HG02885 (cell line): ENCODE data around the gene KLF13.

Source experiments
- ATAC-seq: cut with Tn5 transposase; IDR thresholded peaks from one replicate; pipeline ENCODE4 v1.9.1; 2021; ENCODE audit warnings: mild to moderate bottlenecking; ENCODE audit not compliant: unreplicated experiment, poor library complexity

The KLF13 gene

DNA sequence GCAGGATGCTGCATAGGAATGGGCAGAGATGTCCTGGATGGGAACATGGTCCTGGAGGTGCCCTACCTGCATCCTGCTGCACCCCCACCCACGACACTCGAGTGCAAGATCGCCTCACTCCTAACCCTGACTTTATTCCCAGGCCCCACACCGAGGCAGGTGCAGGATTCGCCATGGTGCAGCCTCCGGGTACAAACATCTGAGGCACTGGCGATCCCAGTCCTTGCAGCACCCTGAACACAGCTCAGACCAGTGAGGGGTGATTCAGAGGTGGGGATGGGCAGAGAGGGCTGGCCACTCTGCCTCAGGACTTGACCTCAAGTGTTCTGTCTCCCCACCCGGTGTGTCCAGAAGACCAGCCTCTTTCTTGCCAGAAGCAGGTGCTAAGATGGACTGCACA lies 49.1 kb downstream of the KLF13 start:
- no peak for ATAC-seq

DNA sequence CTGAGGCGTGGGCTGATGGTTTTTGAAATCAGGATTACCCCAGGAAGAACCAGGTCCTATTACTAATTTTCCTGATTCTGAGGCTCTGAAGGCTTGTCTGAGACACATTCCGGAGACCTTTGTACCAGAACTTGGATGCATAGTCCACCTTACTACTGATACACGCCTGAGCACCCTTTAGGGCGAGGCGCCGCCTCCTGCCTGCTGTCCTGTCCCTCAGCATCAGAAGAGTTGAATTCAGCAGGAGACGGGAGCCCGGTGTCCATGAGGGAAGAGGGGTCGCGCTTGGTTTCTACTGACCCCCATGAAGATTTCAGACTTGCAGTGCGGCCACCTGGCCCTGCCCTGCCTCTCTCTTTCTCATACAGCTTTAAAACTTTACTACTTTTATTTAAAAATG lies 49.9 kb downstream of the KLF13 start:
- no peak for ATAC-seq

DNA sequence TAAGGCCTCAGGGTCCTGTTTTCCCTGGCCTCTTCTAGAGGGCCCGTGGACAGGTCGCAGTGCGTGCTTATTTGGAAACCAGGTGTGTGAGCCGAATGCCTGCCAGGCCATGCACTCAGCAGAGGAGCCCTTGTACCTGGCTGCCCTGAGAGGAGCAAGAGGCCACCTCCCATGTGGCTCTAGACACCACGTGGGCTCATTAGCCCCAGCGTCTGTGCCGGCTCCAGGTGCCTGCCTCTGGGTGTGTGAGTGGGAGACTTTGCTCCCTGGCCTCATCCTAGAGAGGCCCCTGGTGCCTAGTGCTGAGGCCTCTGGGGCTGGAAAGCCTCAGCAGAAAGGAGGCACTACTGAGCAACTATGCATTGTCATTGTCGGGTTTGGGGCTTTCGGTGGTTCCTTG lies 50.4 kb downstream of the KLF13 start:
- no peak for ATAC-seq

DNA sequence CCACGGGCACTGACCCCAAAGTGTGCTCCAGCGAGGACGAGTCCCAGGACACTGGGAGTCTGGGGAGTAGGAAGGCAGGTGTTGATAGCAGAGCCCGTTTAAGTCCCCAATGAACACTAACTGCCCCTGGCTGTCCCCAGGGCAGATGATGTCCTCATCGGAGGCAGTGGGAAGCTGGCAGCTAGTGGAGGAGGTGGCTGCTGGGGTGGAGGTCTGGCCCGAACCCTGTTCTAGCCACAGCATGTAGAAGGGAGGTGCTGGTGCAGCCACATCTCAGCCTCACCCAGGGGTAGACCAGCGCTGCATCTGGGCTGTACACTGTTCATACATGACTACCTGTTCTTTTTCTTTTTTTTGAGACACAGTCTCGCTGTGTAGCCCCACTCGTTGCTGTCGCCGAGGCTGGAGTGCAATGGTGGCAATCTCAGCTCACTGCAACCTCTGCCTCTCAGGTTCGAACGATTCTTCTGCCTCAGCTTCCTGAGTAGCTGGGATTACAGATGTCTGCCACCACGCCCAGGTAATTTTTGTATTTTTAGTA lies 51.8 kb downstream of the KLF13 start:
- no peak for ATAC-seq

DNA sequence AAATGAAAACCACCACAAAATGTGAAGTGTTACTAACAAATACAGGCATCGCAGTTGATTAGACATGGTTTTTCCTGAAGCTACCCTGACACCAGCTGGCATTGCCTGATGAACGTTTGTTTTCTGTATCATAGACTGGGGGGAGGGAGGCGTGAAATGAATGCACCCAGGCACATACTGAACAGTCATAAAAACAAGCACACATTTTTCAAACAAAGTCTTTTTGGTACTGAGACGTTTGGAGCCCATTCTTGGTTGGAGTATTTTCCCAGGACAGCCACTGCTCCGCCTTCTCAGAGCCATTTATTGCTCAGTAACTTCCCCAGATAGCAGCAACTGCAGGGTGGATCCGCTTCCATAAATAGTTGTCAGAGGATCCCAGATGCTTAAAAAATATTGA lies 52.4 kb downstream of the KLF13 start:
- no peak for ATAC-seq

DNA sequence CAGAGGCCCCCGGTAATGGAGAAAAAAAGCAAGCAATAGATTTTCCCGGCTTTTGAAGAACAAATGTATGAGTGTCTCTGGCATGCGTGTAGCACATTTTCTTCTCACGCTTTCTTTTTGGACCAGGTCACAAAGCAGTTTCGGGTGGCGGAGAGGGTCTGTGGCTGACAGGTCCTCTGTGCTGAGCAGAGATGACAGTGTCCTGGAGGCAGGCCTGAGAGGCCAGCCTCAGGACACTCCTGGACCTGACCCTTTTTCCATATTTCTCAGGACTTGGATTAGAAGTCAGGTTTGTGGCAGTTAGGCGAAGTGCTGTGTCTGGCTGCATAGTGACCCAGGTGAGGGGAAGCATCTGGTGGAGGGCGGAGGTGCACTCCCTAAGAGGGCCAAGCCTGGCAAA lies 52.9 kb downstream of the KLF13 start:
- ATAC-seq: no peak

DNA sequence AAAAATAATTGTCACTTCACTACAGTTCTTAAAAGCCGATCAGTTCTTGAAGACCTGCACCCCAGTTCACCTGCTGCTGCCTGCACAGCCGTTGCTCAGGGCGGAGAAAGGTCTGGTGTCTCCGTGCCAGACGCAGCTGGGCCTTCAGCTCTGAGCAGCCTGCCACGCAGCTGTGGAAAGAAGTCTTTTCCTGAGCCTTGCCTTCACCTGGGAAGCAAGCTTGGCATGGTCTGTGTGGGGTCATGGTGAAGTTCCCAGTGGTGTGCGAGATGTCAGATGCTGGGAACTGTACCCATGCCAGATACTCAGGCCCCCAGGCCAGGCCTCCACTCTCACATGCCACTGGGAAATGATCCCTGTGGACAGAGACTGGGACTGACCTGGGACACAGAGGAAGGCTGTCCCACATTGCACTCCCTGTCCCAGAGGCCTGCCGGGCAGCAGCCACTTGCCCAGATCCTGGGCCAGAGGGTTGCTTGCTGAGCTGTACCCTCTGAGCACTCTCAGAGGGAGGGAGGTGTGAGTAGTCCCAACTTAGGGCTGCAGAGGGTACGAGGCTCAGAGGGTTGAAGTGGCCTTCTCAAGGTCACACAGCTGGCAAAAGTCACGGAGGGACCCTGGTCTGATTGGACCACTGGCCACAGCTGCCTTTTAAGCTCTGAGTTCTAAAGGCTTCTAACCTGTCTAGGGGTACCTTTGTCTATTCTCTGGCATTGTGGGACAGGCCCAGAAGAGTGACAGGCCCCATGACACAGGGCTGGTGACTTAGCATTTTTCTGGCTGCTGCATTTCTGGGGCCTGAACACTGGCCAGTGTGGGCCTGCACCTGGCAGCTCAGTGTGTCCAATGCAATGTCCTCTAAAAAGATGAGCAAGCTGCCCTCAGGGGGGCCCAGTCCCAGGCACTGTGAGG lies 55.4 kb downstream of the KLF13 start:
- ATAC-seq: no peak

DNA sequence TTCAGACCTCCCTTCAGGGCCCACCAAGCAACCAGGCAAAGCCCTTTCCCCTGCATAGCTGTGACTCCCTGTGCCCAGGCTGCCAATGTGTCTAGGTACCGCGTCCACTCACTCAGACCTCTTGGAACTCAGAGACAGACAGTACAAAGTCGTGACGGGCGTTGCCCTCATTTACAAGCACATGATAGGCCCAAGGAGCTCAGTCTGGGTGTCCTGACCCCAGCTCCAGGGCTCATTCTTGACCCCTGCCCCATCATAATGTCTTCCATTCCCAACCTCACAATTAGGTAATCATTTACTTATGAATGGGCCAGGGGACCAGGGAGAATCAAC lies 56.0 kb downstream of the KLF13 start:
- no peak for ATAC-seq

DNA sequence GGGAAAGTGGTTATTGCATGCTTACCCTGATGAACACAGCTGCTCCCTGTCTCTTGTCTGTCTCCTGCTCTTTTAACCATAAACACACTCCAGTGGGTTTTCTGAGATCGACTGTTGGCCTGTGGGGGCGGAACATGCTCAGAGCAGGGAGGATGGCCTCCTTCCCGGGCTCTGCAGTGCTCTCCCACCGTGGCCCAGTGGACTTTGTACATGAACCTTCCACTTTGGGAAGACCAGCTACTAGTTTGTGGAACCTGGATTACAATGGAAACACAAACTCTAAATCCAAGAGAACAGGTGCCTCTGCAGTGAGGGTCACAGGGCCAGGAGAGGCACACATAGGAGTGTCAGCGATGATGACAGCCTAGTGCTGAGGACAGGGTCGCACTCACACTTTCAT lies 56.5 kb downstream of the KLF13 start:
- no peak for ATAC-seq

DNA sequence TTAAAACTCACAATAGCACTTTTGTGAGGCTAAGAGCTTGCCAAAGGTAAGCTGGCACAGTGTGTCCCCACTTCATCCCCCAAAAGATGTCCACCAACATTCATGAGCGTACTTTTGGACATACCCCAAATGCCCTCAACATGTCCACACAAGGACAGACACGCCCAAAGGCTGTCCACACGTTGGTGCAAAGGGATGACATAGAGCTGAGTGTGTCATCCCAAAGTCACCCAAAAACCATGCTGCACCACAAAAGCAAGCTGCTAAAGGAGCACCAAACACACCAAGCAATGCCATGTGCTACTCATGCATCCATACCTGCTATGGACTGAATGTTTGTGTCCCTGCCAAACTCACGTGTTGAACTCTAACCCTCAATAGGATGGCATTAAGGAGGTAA lies 57.9 kb downstream of the KLF13 start:
- ATAC-seq: no peak

DNA sequence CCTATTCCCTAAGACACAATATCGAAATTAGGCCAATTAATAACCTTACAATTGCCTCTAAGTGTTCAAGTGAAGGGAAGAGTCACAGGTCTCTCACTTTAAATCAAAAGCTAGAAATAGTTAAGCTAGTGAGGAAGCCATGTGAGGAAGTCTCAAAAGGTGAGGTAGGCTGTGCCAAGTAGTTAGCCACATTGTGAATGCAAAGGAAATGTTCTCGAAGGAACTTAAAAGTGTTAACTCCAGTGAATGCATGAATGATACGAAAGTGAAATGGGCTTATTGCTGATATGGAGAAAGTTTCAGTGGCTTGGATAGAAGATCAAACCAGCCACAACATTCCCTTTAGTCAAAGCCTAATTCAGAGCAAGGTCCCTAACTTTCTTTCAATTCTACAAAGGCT lies 59.1 kb downstream of the KLF13 start:
- no peak for ATAC-seq

DNA sequence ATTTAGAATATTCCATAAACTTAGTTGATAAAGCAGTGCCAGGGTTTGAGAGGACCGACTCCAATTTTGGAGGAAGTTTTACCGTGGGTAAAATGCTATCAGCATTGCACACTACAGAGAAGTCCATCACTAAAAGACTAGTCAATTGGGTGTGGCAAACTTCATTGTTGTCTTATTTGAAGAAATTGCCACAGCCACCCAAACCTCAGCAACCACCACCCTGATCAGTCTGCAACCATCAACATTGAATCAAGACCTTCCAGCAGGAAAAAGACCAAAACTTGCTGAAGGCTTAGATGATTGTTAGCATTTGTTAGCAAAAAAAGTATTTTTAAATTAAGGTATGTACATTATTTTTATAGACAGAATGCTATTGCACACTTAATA lies 60.5 kb downstream of the KLF13 start:
- ATAC-seq: no peak

DNA sequence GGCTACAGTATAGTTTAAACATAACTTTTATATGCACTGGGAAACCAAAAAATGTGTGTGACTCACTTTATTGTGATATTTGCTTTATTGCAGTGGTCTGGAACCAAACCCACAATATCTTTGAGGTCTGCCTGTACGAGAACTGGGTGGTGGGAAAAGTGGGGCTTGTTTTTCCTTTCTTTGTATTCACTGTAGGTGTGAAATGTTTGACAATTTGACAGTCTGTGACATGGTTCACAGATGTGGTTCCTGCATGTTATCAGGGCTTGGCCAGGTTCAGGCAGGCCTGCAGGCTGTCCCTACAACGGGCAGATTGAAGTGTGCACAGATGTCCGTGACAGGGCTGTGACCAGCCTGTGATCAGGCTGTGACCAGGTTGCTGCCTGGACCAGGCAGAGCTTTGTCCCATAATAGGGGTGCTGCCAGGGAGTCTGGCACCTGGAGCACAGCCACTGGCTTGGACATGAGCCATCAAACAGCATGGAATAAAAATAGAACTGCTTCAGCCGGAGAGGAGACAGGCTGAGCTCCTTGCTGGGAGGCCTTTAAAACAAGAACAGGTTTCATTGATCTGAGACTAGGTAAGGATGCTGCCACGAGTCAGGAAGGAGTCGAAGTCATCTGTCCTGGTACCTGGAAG lies 61.0 kb downstream of the KLF13 start:
- no peak for ATAC-seq

DNA sequence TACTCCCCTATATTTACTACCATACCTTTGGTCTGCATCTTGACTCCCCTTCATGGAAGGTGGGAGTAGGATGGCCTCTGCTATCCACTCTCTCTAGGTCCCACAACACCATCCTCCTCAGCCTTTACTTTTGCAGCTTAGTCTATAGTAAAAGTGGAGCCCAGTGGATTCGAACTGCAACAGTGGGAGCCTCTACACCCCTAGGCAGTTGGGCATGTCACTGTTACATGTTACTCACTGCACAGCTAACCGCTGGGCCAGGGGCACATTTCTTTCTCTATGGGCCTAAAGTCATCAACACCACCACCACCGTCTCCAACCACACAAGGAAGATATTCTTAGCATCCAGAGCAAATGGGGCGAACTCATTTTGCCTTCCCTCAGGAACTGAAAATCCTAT lies 62.9 kb downstream of the KLF13 start:
- ATAC-seq: no peak

DNA sequence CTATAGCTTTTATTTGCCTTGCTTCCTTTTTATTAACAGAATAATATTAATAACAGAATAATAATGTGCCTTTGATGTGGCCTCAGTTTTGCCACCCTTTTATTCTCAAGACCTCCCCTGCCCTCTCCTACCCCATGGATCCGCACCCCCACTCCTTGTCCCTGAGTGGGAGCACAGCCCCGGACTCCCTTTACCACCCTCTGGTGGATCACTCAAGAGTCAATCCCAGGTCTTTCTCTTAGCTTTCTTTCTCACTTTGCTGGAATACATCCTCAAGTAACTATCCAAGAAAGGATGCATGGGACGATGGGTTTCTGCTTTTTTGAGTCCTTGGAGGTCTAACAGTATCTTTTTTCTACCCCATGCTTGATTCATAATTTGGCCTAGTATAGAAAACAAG lies 63.4 kb downstream of the KLF13 start:
- ATAC-seq: no peak

DNA sequence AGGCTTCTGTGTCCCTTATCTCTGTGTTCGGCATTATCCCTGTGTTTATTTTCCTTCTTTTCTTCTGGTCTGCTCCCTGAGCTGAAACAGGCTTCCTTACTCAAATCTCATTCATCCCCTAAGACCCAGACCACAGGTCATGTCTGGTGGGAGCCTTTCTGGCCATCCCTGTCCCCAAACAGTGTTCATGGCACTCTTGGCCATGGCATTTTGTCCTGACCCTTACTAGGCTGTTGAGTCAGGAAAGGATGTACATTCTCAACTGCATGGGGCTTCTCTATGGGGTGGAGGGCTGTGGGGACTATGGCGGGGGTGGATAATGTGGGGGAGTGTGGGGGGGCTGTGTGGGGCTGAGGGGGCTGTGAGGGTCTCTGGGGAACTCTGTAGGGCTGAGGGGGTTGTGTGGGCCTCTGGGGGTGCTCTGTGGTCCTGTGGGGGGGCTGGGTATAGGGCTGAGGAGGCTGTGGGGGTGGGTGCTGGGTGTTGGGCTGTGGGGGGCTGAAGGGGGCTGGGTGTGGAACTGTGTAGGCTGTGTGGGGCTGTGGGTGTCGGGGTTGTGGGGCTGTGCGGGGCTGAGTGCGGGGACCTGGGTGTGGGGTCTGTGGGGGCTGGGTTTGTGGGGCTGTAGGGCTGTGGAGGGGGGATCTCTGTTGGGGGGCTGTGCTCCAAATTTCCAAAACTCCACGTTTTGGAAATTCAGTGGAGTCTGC lies 64.3 kb downstream of the KLF13 start:
- no peak for ATAC-seq

DNA sequence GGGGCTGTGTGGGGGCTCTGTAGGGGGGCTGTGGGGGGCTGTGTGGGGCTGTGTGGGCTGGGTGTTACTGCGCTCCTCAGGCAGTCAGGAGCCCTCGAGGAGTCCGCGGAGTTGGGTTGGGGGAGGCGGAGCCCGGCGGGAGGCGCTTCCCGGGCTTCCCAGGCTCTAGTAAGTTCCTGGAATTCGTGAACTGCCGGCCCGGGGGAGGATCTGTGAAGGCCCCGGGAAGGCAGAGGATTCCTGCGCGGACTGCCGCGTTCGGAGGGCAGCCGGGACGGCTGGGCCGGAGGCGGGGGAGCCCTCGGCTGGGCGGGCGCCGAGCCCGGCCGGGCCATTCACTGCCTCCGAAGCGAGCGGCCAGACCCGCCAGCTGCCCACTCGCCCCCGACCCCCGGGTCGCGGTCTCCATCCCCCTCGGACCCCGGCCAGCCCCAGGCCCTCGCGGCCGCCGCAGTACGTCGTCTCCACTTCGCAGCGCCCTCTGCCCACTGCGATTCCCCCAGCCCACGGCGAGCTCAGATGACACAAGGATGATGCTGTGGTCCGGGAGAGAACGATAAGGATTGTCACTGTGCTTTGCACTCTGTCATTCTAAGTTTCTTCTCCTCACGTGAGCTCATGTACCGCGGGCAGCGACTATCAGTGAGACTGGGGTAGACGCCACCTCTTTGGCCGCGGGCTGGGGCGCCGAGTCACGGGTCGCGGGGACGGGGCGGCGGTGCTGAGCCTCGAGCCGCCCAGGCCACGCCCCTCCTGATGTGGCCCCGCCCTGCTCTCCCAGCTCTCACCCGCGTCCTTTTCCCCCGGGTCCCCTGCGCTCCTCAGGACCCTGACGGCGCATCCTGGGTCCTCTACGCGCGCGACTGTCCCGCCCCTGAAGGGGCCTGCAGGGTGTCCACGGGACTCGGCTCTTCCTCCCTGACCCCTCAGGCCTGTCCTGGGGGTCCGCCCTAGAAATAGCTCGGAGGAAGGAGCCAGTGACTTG lies 65.3 kb downstream of the KLF13 start:
- peak; percentile 93 for ATAC-seq

DNA sequence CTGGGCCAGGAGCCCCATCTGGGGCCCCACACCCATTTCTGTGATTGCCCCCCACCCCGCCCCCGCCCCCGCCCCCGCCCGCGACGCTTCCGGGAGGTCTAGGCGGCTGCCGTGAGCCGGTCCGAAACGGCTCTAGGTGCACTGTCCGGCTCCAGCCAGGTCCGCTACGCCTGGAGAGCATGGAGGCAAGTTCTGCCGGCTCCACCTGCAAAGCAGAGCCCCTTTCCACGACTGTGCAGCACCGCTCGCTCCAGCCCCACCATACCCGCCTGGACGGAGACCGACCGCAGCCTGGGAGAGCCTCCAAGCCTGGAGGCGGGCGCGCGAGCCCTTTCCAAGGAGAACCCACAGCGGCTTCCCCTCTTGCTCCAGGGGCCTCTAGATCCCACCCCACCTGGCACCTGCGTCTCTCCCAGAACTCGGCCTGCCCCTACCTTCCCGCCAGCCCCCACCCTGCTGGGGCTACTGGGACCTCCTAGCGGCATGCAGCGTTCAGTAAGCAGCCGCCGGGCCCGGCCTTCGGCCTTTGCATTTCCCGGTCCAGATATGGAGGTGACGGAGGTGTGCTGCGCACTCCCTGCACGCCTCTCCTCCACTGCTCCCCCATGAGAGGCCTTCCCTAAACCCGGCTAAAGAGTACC lies 66.2 kb downstream of the KLF13 start:
- peak; percentile 40 for ATAC-seq

DNA sequence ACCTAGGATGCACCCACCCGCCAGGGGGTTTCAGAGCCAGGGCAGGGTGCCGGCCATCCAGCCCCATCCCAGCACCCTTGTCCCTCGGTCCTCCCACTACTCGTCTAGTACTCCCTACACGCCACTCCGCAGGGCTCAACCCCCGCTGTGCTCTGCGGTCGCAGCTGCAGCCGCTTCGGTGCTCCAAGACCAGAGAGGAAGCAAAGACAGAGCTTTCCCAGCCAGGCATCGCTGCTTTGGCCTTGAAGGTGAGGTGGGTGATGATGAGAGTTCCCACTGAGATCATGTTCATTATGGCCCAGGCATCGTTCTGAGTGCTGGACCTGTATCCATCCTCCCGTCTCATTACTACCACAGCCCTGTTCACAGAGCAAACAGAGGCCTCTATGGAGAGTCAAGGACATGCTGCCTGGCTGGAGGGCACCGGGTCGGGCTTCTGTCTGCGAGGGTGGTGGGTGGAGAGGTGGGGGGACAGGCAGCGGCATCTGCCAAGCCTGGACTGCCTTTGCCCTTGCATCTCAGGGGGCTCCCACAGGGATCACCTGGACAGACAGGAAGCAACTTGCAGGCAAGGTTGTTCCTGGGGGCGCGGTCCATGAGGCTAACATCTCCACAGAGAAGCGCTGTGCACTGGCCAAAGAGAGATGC lies 66.9 kb downstream of the KLF13 start:
- no peak for ATAC-seq
